Motor neuron (in vitro differentiated cells): ENCODE measurements around the gene ITFG2. TPM values are rescaled to one million over a fixed set of nuclear protein-coding genes. Genes with fewer than 3 reads are reported as not detected.
"Not testable (repeated sequence)": the region's sequence is repeated elsewhere in the genome, so short reads cannot be mapped to it uniquely, and the experiment has no call there.

Source experiments
- ATAC-seq, 8 experiments: fragments of 200-7000 bp; cut with Tn5 transposase; replicated peaks in 6 of 8; 2 replicates each; pipeline ENCODE4 v1.8.0; 2021; ENCODE audit warnings: mild to moderate bottlenecking in 8 of 8, moderate library complexity in 8 of 8
- H3K27ac ChIP-seq, 2 donors: fragments of 250-450 bp; sonication (Bioruptor Pico); 2 replicates each; pipeline ENCODE4 v1.9.0; 2021; ENCODE audit warnings: antibody characterized with exemption in 2 of 2, mild to moderate bottlenecking in 2 of 2, moderate library complexity in 1 of 2
- H3K4me1 ChIP-seq, 2 donors: fragments of 250-450 bp; sonication (Bioruptor Pico); replicated peaks in 1 of 2; 2 replicates each; pipeline ENCODE4 v1.6.1; 2021; ENCODE audit warnings: antibody characterized with exemption in 2 of 2, mild to moderate bottlenecking in 2 of 2, moderate library complexity in 1 of 2
- H3K4me3 ChIP-seq, 5 donors: fragments of 250-450 bp; sonication (Bioruptor Pico); 2 replicates each; pipeline ENCODE4 v1.9.0; 2021; ENCODE audit warnings: antibody characterized with exemption in 5 of 5, mild to moderate bottlenecking in 5 of 5, moderate library complexity in 4 of 5
- WGBS, 10 experiments: fragments of 450-650 bp; shearing (Covaris generic); methylation state at CpG; one replicate each; pipeline ENCODE4 v1.0.0; 2022; 5-methylcytosine and 5-hydroxymethylcytosine counted together
- in situ Hi-C, 9 experiments: fragments of 400-800 bp; cut with MboI; loops; one replicate each; pipeline ENCODE4 v1.15.0; 2021; ENCODE audit warnings: low sequenced_read_pairs in 9 of 9, low pct_unique_long_range_greater_than_20kb in 2 of 9; ENCODE audit not compliant: unreplicated experiment in 9 of 9
- total RNA-seq, 8 experiments: library from RNA; unstranded; fragments of 300-600 nt; gene quantifications; 2 replicates each; pipeline versions ENCODE4 v1.2.3 to v1.2.4, GENCODE V29; 2022

The ITFG2 gene
- total RNA-seq, 8 experiments from 2014 or later, result 14.9 to 44.7 (median 19.5) TPM

DNA sequence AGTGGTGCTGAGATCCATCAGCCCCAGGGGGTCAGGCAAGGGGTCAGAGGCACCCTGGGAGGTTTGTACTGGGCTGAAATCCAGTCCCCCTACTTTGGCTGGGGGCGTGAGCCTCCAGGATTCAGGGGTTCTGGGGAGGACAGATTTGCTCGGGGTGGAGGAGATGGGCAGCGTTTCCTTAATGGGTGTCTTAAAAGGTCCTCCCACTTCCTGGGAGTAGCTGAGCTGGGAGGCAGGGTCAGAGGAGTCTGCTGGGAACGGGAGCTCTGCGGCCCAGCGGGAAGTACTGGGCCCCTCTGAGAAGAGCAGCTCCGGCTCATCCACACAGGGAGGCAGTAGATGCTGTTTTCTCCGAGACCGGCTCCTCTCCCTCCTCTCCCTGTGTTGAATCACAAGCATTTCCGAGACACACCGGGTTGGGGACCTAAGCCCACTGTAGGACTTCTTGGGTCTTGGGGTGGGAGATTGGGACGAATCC, 46.5 kb downstream of the ITFG2 start:
- Histone ChIP-seq H3K4me3 (no peak overlapping the region), H3K4me1 (no peaks in the 10 kb centered on the region), H3K27ac (no peak overlapping the region)
- no peak for ATAC-seq
- 60 to 90% (median 87%) methylated on average over 1 to 3 of the region's 12 CpGs; no CpG with 5 or more reads in 7 of the 10 experiments for WGBS, 10 experiments
- in situ Hi-C loops, result loop anchor here in 4 of 9 experiments (25.0 kb wide), 1 partner anchor 178 kb away; no protein-coding TSS in a partner anchor

DNA sequence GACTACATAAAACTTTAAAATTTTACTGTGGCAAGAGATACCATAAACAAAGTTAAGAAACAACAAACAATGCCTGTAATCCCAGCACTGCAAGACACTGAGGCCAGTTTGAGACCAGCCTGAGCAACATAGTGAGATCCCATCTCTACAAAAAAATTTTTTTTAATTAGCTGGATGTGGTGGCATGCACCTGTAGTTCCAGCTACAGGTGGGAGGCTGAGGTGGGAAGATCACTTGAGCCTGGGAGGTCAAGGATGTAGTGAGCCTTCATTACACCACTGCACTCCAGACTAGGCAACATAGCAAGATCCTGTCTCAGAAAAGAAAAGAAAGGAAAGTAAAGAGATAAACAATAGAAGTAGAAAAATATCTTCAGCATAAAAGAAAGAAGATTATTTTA, 47.7 kb downstream of the ITFG2 start:
- H3K27ac ChIP-seq, result no peak overlapping the region
- H3K4me1 ChIP-seq, result no peaks in the 10 kb centered on the region
- in situ Hi-C loops, result loop anchor here in 4 of 9 experiments (25.0 kb wide), 1 partner anchor 177 kb away; no protein-coding TSS in a partner anchor
- ATAC-seq, result no peak
- no peak overlapping the region for H3K4me3 ChIP-seq

DNA sequence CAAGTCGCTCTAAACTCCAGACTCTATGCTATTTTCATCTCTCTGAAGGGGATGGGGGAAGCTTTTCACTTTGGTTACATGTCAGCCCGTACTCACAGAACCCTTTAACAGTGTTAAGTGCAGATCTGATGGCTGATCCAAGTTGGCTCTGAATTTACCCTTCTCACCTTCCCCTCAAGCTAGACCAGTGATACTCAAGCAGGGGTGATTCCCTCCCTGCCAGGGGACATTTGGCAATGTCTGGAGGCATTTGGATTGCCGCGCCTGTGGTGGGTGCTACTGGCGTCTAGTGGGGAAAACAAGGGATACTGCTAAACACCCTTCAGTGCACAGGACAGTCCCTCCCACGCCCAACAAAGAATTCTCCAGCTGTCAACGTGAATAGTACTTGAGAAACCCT, 50.4 kb downstream of the ITFG2 start:
- no peak for ATAC-seq
- 67 to 100% (median 96%) methylated on average over 1 to 6 of the region's 7 CpGs; no CpG with 5 or more reads in 3 of the 10 experiments for WGBS, 10 experiments
- in situ Hi-C loops, result loop anchor here in 4 of 9 experiments (25.0 kb wide), 1 partner anchor 174 kb away; no protein-coding TSS in a partner anchor
- H3K4me1 ChIP-seq, result no peaks in the 10 kb centered on the region
- no peak overlapping the region for H3K4me3 ChIP-seq
- no peak overlapping the region for H3K27ac ChIP-seq

DNA sequence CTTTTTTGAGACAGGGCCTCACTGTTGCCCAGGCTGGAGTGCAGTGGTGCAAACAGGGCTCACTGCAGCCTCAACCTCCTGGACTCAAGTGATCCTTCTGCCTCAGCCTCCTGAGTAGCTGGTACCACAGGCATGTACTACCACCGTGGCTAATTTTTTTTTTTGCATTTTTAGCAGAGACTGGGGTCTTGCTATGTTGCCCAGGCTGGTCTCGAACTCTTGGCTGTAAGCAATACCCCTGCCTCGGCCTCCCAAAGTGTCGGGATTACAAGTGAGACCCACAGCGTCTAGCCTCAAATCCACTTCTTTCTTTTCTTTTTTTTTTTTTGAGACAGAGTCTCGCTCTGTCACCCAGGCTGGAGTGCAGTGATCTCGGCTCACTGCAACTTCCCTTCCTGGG, 50.9 kb downstream of the ITFG2 start:
- 80 to 100% (median 88%) methylated on average over 1 to 5 of the region's 7 CpGs; no CpG with 5 or more reads in 2 of the 10 experiments for WGBS, 10 experiments
- not testable (repeated sequence) for ATAC-seq, H3K27ac ChIP-seq, H3K4me3 ChIP-seq, H3K4me1 ChIP-seq
- in situ Hi-C loops, result loop anchor here in 4 of 9 experiments (25.0 kb wide), 1 partner anchor 174 kb away; no protein-coding TSS in a partner anchor

DNA sequence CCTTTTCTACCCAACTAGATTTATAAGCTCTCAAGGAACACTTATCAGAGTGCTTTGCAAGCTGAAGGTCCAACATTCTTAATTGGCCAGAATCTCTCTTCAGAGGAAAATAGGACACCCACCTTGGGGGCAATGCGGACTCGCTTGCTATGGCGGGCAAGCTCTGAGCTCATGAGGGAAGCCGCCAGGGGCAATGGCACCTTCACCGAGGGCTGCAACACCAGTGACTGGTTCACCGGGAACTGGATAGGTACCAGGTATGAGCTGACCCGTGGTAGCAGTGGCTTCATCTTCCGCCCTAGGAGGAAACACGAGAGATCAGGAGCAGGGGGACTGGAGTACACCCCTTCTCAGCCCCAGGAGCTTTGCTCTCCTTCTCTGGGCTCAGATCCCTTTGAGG, 51.7 kb downstream of the ITFG2 start:
- H3K4me3 ChIP-seq, result no peak overlapping the region
- ATAC-seq, result no peak
- 95 to 100% (median 96%) methylated on average over 4 to 7 of the region's 9 CpGs; no CpG with 5 or more reads in 4 of the 10 experiments for WGBS, 10 experiments
- in situ Hi-C loops, result loop anchor here in 4 of 9 experiments (25.0 kb wide), 1 partner anchor 173 kb away; no protein-coding TSS in a partner anchor
- H3K27ac ChIP-seq, result no peak overlapping the region
- H3K4me1 ChIP-seq, result no peaks in the 10 kb centered on the region

DNA sequence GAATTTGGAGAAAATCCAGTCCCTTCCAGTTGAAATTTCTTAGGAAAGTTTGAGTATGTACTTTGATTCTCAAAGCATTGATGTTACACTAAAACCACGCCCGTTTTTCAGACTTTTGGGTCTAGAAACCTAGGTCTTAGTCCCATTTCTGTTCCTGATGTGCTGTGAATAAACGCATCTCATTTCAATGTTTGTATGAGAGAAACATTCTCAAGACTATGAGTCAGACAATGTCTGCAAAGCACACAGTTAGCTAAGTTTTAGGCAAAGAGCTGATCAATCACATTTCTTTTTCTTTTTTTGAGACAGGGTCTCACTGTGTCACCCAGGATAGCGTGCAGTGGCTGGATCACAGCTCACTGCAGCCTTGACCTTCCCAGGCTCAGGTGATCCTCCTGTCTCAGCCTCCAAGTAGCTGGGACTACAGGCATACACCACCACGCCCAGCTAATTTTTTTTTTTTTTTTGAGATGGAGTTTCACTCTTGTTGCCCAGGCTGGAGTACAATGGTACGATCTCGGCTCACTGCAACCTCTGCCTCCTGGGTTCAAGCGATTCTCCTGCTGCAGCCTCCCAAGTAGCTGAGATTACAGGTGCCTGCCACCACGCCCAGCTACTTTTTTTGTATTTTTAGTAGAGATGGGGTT, 56.6 kb downstream of the ITFG2 start:
- WGBS, 10 experiments, result 37 to 100% (median 80%) methylated on average over 1 to 5 of the region's 9 CpGs; no CpG with 5 or more reads in 1 of the 10 experiments
- in situ Hi-C loops, result loop anchor here in 4 of 9 experiments (25.0 kb wide), 1 partner anchor 168 kb away; no protein-coding TSS in a partner anchor

More for the DNA sequence above, 56.6 kb downstream of the ITFG2 start:
- H3K27ac ChIP-seq, H3K4me1 ChIP-seq, H3K4me3 ChIP-seq: not testable (repeated sequence)
- peak in 2 of 8 experiments; percentile 91 to 94 for ATAC-seq

Other genes starting within 250 kb of the ITFG2 start
- gene FKBP4, start 17.7 kb upstream of the ITFG2 start, total RNA-seq, result 100 to 1,000 TPM in 5 of 8 experiments, 10 to 100 TPM in 3; 45.3 to 127 (median 103) TPM
- gene NRIP2, start 22.4 kb downstream of the ITFG2 start, total RNA-seq, result 1 to 10 TPM in 7 of 8 experiments, under 1 TPM in 1; 1.00 to 4.1 (median 1.7) TPM
- 1 to 10 TPM in 2 of 8 experiments, under 1 TPM in 3, not detected in 3; 0.16 to 1.5 (median 0.29) TPM for gene TEX52, start 44.4 kb downstream of the ITFG2 start, total RNA-seq
- gene FOXM1, start 64.5 kb downstream of the ITFG2 start, total RNA-seq, result 10 to 100 TPM in 3 of 8 experiments, 1 to 10 TPM in 3, under 1 TPM in 2; 0.76 to 37.9 (median 1.4) TPM
- 10 to 100 TPM in 7 of 8 experiments, 1 to 10 TPM in 1; 9.8 to 37.6 (median 28.9) TPM for gene RHNO1, start 64.6 kb downstream of the ITFG2 start, total RNA-seq
- gene TULP3, start 78.2 kb downstream of the ITFG2 start, total RNA-seq, result 10 to 100 TPM; 11.7 to 25.1 (median 15.4) TPM
- 10 to 100 TPM in 4 of 8 experiments, 1 to 10 TPM in 3, under 1 TPM in 1; 0.98 to 21.0 (median 9.1) TPM for gene TEAD4, start 146.7 kb downstream of the ITFG2 start, total RNA-seq